Measurements from ENCODE around the gene AMBP. TPM values are rescaled to one million over a fixed set of nuclear protein-coding genes. Genes with fewer than 3 reads are reported as not detected.
"Not testable (repeated sequence)": the region's sequence is repeated elsewhere in the genome, so short reads cannot be mapped to it uniquely, and the experiment has no call there.

Gene AMBP
- total RNA-seq, 1 donor from 2014 or later = 0.51 TPM

DNA sequence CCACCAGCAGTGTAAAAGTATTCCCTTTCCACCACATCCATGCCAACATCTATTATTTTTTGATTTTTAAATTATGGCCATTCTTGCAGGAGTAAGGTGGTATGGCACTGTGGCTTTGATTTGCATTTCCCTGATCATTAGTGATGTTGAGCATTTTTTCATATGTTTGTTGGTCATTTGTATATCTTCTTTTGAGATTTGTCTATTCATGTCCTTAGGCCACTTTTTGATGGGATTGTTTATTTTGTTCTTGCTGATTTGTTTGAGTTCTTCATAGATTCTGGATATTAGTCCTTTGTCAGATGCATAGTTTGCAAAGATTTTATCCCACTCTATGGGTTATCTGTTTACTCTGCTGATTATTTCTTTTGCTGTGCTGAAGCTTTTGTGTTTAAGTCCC is 34.4 kb downstream of the AMBP start:
- ATAC-seq (ENCODE audit: poor library complexity); DNase-seq; intact Hi-C loops (cut with DNase I): not testable (repeated sequence)

DNA sequence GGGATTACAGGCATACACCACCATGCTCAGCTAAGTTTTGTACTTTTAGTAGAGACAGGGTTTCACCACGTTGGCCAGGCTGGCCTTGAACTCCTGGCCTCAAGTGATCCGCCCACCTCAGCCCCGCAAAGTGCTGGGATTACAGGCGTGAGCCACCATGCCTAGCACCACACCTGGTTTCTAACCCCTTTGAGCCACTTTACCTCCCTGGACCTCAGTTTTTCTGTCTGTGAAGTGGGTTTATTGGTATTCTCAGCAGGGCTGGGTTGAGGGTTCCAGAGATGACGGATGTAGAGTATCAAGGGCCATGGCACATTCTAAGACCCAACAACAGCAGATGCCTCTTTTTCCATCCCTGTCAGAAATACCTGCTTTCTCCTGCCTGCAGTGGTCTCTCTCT is 38.6 kb downstream of the AMBP start:
- ATAC-seq (ENCODE audit: poor library complexity) (no peak), DNase-seq (no peak)
- intact Hi-C loops (cut with DNase I) = loop anchor here (10.0 kb wide), 1 partner anchor 355 kb away; no protein-coding TSS in a partner anchor

DNA sequence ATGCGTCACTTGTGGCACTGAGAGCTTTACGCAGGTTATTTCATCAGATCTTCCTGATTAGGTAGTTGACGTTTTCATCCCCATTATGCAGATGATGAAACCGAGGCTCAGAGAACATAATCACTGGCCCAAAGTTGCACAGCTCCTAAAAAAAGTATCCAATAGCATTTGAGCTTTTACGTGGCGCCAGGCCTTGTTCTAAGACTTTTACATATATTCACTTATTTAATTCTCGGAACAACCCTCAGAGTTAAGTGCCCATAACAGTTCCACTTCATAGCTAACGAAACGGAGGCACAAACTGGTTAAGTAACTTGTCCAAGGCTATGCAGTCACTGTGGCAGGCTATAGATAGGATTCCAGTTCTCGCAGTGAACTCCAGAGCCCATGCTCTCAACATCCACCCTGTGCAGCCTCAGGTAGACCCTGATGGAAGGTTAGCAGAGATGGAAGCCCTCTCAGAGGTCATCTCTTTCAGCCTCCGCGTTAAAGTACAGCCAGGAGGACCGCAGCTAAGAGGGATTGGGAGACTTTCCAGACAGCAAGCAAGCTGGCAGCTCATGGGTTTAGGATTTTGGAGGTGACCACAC is 39.3 kb downstream of the AMBP start:
- DNase-seq = no peak
- ATAC-seq (ENCODE audit: poor library complexity) = no peak
- intact Hi-C loops (cut with DNase I) = loop anchor here (10.0 kb wide), 1 partner anchor 354 kb away; no protein-coding TSS in a partner anchor

DNA sequence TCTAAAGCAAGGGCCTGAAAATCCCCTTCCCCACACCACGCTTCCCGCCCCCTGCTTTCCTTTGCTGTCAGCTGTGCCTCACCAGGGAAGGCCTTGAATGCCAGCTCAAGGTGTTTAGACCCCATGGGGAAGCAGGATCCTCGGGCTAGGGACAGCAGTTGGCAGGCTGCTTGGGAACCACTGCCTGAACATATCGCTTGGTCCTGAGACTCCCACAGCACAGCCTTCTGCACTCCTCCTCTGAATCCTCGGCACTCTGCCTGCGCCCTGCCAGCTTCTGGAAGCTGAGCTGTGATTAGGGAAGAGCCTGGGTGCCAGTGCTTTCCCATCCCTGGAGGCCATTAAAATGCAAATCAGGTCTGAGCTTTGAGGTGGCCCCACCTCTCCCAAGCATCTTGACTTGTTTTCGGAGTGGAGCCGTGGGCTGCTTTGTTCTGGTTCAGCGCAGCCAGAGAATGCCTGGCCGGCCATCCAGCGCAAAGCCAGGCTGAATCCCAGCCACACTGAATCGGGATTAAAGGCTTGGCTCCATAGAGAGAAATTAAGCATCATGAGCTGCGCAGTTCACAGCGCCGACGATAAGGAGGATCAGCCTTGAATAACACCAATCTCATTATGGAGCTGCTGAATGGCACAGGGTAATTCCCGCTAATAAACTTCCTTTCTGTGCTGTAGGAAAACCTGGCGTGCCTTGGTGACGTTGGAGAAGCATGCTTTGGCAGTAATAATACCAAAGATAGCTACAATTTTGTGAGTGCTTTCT is 40.0 kb downstream of the AMBP start:
- DNase-seq (no peak), ATAC-seq (ENCODE audit: poor library complexity) (no peak)
- intact Hi-C loops (cut with DNase I) = loop anchor here (10.0 kb wide), 1 partner anchor 353 kb away; no protein-coding TSS in a partner anchor

DNA sequence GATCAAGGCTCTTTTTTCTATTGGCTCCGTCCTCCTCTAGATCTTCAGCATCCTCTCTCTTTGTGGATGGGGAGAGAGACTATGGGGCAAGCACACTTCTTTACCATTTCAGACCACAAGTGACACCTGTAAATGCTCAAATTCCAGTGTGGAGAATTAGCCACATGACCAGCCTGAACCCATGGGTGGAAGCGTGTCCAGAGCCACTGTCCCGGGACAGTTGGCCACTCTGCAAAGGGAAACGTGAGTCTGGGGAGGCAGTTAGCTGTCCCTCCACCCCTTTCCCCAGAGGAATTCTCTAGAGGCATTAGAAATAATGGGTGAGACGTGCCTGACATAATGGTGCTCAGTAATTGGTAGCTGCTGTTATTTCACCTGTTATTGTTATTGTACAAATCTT is 40.9 kb downstream of the AMBP start:
- intact Hi-C loops (cut with DNase I) = loop anchor here (10.0 kb wide), 1 partner anchor 352 kb away; no protein-coding TSS in a partner anchor
- ATAC-seq (ENCODE audit: poor library complexity) (no peak), DNase-seq (no peak)

DNA sequence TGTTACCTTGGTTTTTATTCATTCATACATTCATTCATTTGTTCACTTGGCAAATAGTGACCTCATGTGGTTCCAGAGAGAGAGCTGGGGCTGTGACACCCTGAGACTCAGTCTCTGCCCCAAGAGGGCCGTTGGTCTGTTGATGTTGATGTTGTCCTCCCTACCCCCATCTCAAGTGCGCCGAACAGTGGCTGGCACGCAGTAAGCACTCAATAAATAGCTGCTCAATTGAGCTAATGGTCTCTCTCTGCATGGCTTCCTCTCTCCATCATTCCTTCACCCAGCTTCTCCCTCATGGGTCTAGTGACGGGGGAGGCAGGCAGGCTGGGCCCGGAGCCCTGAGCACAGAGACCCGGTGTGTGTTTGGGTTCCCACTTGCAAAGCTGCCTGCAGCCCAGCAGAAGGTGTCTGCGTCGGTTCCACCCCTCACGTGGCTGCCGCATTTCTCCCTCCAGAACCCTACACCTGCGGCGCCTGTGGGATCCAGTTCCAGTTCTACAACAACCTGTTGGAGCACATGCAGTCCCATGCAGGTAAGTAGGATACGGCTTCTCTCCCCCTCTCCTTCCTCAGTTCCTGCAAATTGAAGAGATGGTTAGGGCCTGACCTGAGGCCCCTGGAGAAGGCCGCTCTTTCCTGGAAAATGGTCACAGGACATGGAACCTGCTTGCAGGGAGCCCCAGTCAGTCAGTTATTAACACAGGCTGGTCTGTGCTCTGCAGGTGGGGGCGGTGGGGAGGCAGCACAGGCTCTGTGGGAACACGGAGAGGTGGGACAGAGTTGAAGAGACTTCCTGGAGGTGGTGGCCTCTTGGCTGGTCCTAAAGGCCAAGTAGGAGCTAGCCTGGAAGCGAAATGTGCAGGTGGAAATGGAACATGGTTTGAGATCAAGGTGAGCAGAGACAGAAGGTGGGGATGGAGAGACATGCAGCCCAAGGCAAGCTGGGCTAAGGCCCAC is 42.0 kb downstream of the AMBP start:
- intact Hi-C loops (cut with DNase I) = loop anchor here (10.0 kb wide), 1 partner anchor 351 kb away; no protein-coding TSS in a partner anchor
- ATAC-seq (ENCODE audit: poor library complexity) (no peak), DNase-seq (no peak)

DNA sequence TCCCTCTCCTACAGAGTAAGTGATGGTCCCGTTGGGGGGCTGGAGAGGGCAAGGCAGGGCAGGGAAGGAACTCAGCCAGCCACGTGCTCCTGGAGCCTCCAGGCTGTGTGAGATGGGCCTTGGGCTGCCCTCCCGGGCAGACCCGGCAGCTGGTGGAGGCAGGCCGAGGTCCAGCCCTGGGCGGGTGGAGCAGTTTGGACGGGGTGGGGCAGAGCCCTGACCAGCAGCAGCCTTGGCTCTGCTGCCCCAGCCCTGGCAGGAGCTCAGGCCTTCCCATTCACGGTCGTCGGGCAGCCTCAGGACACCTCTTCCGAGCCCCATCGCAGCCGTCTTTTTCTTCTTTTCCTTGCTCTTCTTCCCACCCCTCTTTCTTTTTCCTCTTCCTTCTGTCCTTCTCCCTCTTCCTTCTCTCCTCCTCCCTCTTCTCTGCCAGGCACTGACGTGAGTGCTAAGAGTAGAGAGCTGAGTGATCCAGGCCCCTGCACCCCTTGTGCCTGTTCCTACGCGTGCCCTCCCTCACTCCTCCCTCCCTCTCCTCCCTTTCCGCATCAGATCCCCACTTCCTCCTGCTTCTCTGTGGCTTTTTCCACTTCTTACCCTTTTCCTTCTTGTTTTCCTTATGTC is 42.8 kb downstream of the AMBP start:
- DNase-seq = no peak
- intact Hi-C loops (cut with DNase I) = loop anchor here (10.0 kb wide), 1 partner anchor 351 kb away; no protein-coding TSS in a partner anchor
- no peak for ATAC-seq (ENCODE audit: poor library complexity)

DNA sequence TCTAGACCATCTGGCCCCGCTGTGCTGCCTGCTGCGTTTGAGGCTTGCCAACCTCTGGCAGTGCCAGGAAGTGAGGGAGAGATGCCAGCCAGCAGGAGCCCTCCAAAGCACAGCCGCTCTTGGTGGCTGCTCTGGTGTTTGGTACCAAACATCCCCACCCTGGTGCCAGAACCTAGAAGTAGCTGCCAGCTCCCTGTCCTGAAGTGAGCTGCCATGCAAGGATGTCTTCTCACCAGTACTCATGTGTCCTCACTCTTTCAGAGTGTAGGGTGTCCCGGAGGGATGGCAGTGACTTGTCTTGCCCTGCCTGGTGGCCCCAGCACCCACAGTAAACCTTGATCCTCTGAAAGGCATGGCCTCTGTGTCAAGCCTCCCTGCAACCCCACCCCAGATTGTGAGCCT is 43.4 kb downstream of the AMBP start:
- ATAC-seq (ENCODE audit: poor library complexity) = no peak
- intact Hi-C loops (cut with DNase I) = loop anchor here (10.0 kb wide), 1 partner anchor 350 kb away; no protein-coding TSS in a partner anchor
- no peak for DNase-seq

DNA sequence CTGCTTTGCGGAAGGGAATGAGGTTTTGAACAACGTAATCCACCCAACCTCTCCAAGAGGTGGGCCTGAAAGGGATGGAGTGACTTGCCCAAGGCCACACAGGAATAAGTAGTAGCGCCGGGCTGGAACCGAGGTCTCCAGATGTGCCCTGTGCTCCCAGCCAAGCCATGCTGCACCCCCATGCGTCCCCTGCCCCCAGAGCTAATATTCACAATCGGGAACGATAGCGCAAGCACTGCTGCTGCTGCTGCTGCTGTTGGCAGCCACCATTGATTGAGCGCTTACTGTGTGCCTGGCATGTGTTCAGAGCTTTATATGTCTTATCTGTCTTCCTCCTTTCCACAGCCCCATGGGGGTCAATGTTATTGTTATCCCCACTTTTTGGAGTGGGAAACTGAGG is 43.9 kb downstream of the AMBP start:
- DNase-seq = no peak
- no peak for ATAC-seq (ENCODE audit: poor library complexity)
- intact Hi-C loops (cut with DNase I) = loop anchor here (10.0 kb wide), 1 partner anchor 349 kb away; no protein-coding TSS in a partner anchor

DNA sequence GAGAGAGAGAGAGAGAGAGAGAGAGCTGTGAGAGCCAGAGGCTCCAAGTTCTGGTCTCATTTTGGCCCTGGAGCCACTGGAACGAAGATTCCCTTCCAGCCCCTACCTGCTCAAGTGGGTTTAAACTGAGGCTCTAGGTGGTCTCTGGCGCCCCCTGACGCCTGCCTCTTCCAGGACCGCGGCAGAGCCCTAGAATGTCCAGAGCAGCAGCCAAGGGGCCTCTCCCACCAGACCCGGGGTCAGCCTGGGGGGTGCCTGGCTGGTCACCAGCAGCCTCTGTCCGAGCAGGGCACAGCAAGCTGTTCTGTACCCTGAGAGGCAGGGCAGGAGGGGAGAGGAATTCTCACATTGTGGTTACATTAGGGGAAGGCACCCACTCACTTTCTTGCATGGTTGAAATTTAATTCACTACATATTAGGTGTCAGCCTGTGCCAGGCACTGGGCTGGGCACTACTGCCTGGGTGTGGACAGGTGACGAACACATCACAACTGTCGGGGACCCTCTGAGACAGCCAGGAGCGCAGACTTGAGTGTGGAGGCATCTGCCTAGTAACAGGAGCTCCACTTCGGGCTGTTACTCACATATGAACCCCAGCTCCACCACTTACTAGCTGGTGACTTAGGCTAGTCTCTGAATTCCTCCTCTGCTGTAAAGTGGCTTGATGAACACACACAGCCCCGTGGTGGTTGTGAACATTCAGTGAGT is 44.5 kb downstream of the AMBP start:
- DNase-seq = peak; percentile 59
- intact Hi-C loops (cut with DNase I) = loop anchor here (10.0 kb wide), 1 partner anchor 349 kb away; no protein-coding TSS in a partner anchor
- ATAC-seq (ENCODE audit: poor library complexity) = peak; percentile 86

DNA sequence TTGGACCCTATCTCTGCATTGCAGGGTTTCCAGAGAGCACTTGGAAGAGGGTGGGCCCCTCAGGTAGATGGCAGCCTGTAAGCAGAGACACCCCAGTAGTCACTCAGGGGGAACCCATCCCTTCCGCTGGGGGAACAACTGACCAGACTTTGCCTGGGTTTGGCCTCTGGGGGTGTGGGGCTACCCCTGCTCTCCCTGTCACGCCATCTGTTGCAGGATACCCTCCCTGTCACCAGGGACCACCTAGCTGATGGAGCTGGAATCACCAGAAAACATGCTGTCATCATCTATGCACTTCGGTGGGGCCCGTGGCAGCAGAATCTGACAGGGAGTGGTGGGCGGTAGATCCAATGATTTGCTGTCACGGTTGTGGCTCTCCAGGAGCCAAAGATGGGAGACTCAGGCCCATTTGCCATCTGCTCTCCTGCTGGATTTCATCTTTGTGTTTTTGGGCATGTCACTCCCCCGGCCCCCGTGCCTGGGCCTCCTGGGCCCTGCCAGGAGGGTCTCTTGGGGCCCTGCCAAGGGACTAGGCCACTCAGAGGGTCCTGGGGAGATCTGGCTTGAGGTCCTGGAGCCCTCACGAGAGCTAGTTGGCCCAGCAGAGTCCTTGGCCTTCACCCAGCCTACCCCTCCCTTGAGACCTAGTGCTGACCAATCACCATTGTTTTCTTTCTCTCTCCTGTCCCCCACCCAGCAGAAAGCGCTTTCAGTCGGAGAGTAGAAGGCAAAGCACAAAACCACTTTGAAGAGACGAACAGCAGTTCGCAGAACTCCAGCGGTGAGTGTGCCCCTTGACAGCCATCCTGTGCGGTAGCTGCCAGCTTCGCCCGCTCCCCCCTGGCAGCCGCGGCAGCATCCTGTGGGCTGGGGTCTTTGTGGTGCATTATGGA is 45.9 kb downstream of the AMBP start:
- no peak for ATAC-seq (ENCODE audit: poor library complexity)
- intact Hi-C loops (cut with DNase I) = loop anchor here (2.0 to 10.0 kb wide), 2 partner anchors 225 to 347 kb away; no protein-coding TSS in a partner anchor
- no peak for DNase-seq

DNA sequence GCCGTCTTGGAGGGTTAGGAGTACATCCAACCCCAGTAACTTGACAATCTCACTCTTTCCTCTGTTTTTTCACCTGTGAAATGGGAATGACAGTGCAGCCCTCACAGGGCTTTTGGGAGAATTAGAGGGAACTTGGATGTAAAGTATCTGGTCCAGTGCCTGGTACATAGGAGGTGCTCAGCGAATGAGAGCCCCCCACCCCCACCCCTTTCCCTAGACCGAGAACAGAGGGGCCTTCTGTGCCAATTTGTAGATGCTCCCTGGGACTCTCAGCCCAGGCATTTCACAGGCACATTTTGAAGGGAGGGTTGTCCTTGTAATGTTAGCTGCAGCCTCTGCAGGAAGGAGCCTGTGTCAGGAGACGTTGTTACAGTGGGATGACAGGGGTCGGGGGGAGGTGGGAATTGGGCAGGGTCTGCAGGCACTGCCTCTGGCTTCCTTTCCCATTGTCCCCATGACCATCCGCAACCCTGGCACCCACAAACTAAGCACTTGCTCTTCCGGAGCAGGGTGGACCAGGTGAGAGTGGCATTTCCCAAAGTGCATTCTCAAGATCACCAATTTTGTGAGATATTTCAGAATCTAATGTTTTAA is 47.0 kb downstream of the AMBP start:
- intact Hi-C loops (cut with DNase I) = loop anchor here (2.0 to 10.0 kb wide), 2 partner anchors 224 to 346 kb away; no protein-coding TSS in a partner anchor

DNA sequence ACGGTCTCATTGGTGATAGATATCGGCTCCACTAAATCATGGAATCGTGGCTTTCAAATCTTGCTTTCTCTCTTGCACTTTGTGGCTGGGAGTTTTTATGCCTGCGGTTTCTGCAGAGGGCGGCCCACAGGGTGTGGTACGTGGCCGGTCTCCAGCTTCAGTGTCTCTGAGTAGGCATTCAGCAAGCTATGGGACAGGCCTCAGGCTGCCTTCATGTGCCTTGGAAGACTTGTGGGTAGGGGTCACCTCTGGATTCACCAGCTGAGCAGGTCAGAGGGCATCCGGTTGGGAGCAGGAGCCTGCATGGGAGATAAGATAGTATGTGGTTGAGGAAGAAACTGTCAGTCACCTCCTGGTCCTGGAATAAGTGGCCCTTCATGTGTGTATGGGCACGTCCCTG is 47.7 kb downstream of the AMBP start:
- DNase-seq = no peak
- no peak for ATAC-seq (ENCODE audit: poor library complexity)
- intact Hi-C loops (cut with DNase I) = loop anchor here (2.0 to 10.0 kb wide), 2 partner anchors 224 to 346 kb away; no protein-coding TSS in a partner anchor

More for the DNA sequence above, 47.0 kb downstream of the AMBP start:
- ATAC-seq (ENCODE audit: poor library complexity) (no peak), DNase-seq (no peak)

DNA sequence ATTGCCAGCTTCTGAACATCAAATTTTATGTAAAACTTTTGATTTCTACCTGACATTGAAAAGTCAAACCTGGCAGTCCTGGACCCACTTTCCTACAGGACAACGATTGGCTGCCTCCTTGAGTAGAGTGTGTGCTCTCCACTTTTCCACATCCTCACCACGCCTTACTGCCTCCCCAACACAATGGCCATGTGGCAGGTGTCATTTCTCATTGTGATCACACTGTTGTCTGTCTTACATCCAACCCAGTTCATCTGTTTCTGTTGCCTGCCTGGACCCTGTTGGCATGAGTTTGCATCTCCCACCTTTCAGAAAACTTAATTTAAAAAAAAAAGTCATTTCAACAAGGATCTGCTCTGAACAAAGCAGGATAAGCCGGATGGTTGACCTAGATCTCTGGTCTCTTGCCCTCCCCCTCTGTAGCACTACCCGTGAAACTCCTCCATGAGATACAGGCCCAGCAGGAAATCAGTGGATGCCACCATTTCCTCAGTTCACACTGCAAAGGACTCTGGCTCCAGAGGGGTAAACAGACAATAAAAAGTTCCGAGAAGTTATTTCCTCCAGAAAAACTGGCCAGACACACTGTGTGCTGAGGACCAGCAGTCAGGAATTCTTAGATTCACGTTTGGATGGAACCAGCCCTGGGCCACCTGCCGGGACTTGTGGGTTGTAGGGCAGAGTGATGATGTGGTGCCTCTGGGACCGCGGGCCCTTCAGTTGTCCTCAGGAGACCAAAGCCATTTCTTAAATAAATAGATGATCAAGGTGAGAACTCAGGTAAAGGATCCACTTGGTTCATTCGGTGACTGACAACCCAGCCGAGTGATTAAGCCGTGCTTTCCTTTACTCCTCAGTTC is 48.6 kb downstream of the AMBP start:
- no peak for DNase-seq
- ATAC-seq (ENCODE audit: poor library complexity) = no peak
- intact Hi-C loops (cut with DNase I) = loop anchor here (2.0 to 10.0 kb wide), 3 partner anchors 223 to 345 kb away; no protein-coding TSS in a partner anchor

DNA sequence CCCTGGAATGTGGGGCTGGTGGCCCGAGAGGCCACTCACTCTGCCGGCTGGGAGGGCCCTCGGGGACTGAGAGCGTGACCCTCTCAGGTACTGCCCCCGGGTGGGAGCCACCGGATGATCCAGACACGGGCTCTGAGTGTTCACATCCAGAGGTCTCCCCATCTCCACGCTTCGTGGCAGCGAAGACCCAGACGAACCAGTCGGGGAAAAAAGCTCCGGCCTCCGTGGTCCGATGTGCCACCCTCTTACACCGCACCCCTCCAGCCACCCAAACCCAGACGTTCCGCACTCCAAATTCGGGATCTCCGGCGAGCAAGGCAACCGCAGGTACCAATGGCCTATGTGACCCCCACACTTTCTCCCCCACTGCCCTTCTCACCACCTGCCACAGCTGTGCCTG is 49.5 kb downstream of the AMBP start:
- intact Hi-C loops (cut with DNase I) = loop anchor here (5.0 kb wide), 1 partner anchor 291 kb away; no protein-coding TSS in a partner anchor
- DNase-seq (no peak), ATAC-seq (ENCODE audit: poor library complexity) (no peak)
